HG03139 (cell line): Measurements from ENCODE around the gene ADCK2.
"Not testable (repeated sequence)": the region's sequence is repeated elsewhere in the genome, so short reads cannot be mapped to it uniquely, and the experiment has no call there.

ENCODE experiments used
- ATAC-seq: cut with Tn5 transposase; IDR thresholded peaks from one replicate; pipeline ENCODE4 v1.9.1; 2021; ENCODE audit not compliant: unreplicated experiment

The ADCK2 gene

GRCh38 chr7:140673774-140674155 lies 1.0 kb downstream of the ADCK2 start:
- ATAC-seq: no peak

- peak; percentile 35 for ATAC-seq
Measured at GRCh38 chr7:140674356-140674800, 1.6 kb downstream of the ADCK2 start.

- no peak for ATAC-seq
Measured at GRCh38 chr7:140674899-140675701, 2.4 kb downstream of the ADCK2 start.

- ATAC-seq: no peak
Measured at GRCh38 chr7:140675726-140676125, 3.0 kb downstream of the ADCK2 start.

GRCh38 chr7:140676306-140676705 lies 3.6 kb downstream of the ADCK2 start:
- ATAC-seq: peak; percentile 46

GRCh38 chr7:140676956-140677355 lies 4.2 kb downstream of the ADCK2 start:
- ATAC-seq: not testable (repeated sequence)

GRCh38 chr7:140677496-140677895 lies 4.8 kb downstream of the ADCK2 start:
- no peak for ATAC-seq

- ATAC-seq: no peak
Measured at GRCh38 chr7:140678081-140678815, 5.5 kb downstream of the ADCK2 start.

- ATAC-seq: no peak
Measured at GRCh38 chr7:140678816-140679130, 6.0 kb downstream of the ADCK2 start.

GRCh38 chr7:140679186-140679585 lies 6.4 kb downstream of the ADCK2 start:
- no peak for ATAC-seq

GRCh38 chr7:140680886-140681285 lies 8.1 kb downstream of the ADCK2 start:
- ATAC-seq: no peak

- ATAC-seq: no peak
Measured at GRCh38 chr7:140681766-140682165, 9.0 kb downstream of the ADCK2 start.

- no peak for ATAC-seq
Measured at GRCh38 chr7:140683657-140684056, 10.9 kb downstream of the ADCK2 start.

- ATAC-seq: no peak
Measured at GRCh38 chr7:140684066-140684950, 11.6 kb downstream of the ADCK2 start.

- no peak for ATAC-seq
Measured at GRCh38 chr7:140685407-140686087, 12.8 kb downstream of the ADCK2 start.

GRCh38 chr7:140686921-140687320 lies 14.2 kb downstream of the ADCK2 start:
- ATAC-seq: no peak

GRCh38 chr7:140688341-140688740 lies 15.6 kb downstream of the ADCK2 start:
- ATAC-seq: no peak

GRCh38 chr7:140689199-140690152 lies 16.7 kb downstream of the ADCK2 start:
- no peak for ATAC-seq

GRCh38 chr7:140691376-140692045 lies 18.8 kb downstream of the ADCK2 start:
- no peak for ATAC-seq
